Stimulated activated CD8-positive, alpha-beta memory T cell treated with anti-CD3 and anti-CD28 coated beads, Interleukin-7, amount 100 ng/mL, for 48 hours (primary cell): ENCODE measurements around the gene CEP76.
"Not testable (repeated sequence)": the region's sequence is repeated elsewhere in the genome, so short reads cannot be mapped to it uniquely, and the experiment has no call there.

Source experiments
- DNase-seq, 2 donors: peaks; one replicate each; pipeline ENCODE4 v3.0.0-alpha.2; 2020; ENCODE audit warnings: low read depth in 1 of 2; ENCODE audit errors: extremely low read depth in 1 of 2

The CEP76 gene

GRCh38 chr18:12645751-12646203 is 56.7 kb downstream of the CEP76 start:
- no peak for DNase-seq

GRCh38 chr18:12645254-12645653 is 57.3 kb downstream of the CEP76 start:
- DNase-seq = no peak

GRCh38 chr18:12643756-12644155 is 58.8 kb downstream of the CEP76 start:
- not testable (repeated sequence) for DNase-seq

GRCh38 chr18:12640881-12641200 is 61.7 kb downstream of the CEP76 start:
- no peak for DNase-seq

- no peak for DNase-seq
Observed at GRCh38 chr18:12639990-12640880, 62.3 kb downstream of the CEP76 start.

- no peak for DNase-seq
Observed at GRCh38 chr18:12638644-12639124, 63.8 kb downstream of the CEP76 start.

- DNase-seq = no peak
Observed at GRCh38 chr18:12637901-12638643, 64.5 kb downstream of the CEP76 start.

- DNase-seq = no peak
Observed at GRCh38 chr18:12637393-12637792, 65.1 kb downstream of the CEP76 start.

GRCh38 chr18:12631831-12632477 is 70.6 kb downstream of the CEP76 start:
- no peak for DNase-seq

GRCh38 chr18:12630136-12630535 is 72.4 kb downstream of the CEP76 start:
- DNase-seq = no peak

GRCh38 chr18:12628706-12629702 is 73.5 kb downstream of the CEP76 start:
- DNase-seq = no peak

- DNase-seq = not testable (repeated sequence)
Observed at GRCh38 chr18:12627199-12627598, 75.3 kb downstream of the CEP76 start.

GRCh38 chr18:12625241-12625640 is 77.3 kb downstream of the CEP76 start:
- DNase-seq = no peak
